Measurements from ENCODE around the gene TMEM37.

DNA sequence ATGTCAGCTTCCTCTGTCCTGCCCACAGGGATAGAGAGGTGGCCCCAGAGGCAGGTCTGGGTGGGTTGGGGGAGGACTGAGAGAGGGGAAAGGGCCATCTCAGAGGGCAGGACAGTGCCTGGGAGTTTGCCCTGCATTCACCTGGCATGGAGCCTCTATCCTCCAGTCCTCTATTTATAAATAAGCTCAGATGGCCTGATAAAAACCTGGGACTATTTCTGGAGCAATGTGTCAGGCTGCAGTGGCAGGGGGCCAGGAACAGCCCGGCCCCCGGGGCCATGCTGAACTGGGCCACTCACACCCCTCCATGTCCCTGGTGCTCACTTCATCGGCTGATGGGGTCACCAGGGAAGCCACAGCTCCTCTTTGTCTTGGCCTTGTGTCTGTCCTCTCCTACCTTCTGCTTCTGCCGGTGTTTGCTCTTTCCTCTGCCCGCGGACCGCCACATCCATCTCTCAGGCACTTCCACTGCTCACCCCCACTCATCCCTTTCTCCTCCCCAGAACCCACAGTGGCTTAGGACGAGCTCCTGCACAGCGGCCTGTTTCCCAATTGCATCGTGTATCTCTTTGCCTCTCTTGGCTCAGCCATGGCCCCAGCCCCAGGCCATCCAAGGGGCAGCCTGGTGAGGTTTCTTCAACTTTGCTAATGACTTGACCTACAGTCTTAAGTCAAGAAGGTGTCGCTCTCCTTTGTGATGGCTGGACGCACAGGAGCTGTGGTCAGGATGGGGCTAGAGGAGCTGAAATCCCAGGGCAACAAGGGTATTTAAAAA lies 53.9 kb downstream of the TMEM37 start:
- TF ChIP-seq FOSL1 (IDR thresholded peaks at IDR 0.05; ENCODE audit: insufficient read depth, low read depth, low read length) (no peak), POLR2AphosphoS5 (IDR thresholded peaks at IDR 0.05; ENCODE audit: low read depth, low read length) (no peak)
